ENCODE data around the gene DIAPH3.

The DIAPH3 gene

DNA sequence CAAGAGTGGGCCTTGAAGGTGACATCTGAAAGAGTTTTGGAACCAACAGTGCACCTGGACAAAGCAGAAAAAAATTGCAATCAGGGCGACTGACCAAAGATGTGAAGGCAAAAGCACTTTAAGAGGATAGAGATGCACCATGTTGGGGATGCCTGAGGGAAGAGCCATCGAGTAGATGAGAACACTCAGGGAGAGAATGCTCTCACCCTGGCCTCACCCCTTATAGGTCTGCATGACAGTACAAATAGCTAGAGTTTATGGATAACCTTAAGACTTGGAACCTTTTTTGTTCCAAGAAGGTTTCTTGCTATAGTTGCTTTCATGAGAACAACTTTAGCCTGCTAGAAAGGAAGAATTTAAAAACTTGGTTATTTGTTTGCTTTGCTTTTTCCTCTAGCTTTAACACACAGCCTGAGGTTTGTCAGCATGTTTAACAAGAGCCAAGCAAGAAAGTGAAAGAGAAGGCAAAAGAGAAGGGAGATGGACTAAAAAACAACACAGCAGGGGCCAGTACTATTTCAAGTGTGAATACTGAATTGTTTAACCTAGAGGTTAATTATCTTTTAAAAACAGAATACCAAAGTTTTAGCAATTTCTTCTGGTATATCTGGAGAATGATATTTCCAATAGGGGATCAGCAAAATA is 418.9 kb downstream of the DIAPH3 start:
- in situ Hi-C loops (cut with MboI; ENCODE audit: low sequenced_read_pairs, unreplicated experiment), result no loop called here
- TF ChIP-seq, protein P1, sequence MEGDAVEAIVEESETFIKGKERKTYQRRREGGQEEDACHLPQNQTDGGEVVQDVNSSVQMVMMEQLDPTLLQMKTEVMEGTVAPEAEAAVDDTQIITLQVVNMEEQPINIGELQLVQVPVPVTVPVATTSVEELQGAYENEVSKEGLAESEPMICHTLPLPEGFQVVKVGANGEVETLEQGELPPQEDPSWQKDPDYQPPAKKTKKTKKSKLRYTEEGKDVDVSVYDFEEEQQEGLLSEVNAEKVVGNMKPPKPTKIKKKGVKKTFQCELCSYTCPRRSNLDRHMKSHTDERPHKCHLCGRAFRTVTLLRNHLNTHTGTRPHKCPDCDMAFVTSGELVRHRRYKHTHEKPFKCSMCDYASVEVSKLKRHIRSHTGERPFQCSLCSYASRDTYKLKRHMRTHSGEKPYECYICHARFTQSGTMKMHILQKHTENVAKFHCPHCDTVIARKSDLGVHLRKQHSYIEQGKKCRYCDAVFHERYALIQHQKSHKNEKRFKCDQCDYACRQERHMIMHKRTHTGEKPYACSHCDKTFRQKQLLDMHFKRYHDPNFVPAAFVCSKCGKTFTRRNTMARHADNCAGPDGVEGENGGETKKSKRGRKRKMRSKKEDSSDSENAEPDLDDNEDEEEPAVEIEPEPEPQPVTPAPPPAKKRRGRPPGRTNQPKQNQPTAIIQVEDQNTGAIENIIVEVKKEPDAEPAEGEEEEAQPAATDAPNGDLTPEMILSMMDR (IDR thresholded peaks at IDR 0.05; ENCODE audit: borderline replicate concordance, control extremely low read depth, extremely low read depth, insufficient read depth, missing control alignments), result no peak
- DNase-seq (ENCODE audit: low spot score), result no peak

DNA sequence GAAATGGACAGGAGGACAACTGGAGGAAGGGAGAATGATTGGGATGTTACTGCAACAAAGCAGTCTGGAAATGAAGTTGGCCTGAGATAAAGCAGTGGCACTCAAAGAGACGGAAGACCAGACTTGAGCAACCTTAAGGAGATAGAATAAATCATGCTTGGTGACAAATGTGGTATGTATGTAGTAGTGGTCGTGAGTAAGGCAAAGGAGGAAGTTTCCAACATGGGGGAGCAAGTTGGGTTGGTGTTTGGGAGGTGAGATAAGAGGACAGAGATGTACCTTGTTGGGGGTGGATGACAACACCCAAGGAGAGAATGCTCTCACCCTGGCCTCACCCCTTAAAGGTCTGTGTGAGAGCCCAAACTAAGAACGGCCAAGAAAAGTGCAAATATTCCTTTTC is 420.5 kb downstream of the DIAPH3 start:
- in situ Hi-C loops (cut with MboI; ENCODE audit: low sequenced_read_pairs, unreplicated experiment), result no loop called here
- TF ChIP-seq, protein P1 (IDR thresholded peaks at IDR 0.05; ENCODE audit: borderline replicate concordance, control extremely low read depth, extremely low read depth, insufficient read depth, missing control alignments), result no peak
- DNase-seq (ENCODE audit: low spot score), result no peak

DNA sequence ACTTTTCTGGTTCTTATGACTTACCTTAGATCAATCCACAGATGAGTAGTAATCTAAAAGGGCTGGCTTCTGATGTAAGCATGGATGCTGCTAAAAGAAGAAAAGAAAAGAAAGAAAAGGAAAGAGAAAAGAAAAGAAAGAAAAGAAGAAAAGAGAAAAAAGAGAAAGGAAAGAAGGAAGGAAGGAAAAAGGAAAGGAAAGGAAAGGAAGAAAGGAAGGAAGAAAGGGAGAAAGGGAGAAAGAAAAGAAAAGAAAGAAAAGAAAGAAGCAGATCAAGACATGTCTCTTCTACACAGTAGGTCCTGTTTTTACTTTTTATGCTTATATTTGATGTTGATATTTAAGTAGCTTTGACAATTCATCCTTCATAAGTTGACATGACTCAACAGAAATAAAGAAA is 421.3 kb downstream of the DIAPH3 start:
- DNase-seq (ENCODE audit: low spot score), result no peak
- TF ChIP-seq, protein P1 (IDR thresholded peaks at IDR 0.05; ENCODE audit: borderline replicate concordance, control extremely low read depth, extremely low read depth, insufficient read depth, missing control alignments), result no peak
- in situ Hi-C loops (cut with MboI; ENCODE audit: low sequenced_read_pairs, unreplicated experiment), result no loop called here

DNA sequence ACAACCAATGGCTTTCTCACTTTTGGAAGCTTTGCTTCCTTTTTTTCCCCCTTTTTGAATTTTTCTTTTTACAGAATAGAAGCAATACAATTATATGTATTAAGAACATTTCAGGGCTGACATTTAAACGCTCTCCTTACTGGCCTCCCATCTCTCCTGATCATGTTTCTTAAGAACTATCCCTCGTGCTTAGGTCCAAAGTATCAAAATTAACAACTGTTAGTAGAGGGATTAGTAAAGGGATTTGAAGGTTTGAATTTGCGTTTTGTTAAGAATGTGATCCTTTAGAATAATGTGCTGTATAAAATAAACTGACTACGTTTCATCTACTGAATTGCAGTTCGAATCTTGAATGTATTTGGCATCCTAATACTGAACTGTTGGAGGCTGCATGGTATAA is 424.8 kb downstream of the DIAPH3 start:
- TF ChIP-seq, protein P1 (IDR thresholded peaks at IDR 0.05; ENCODE audit: borderline replicate concordance, control extremely low read depth, extremely low read depth, insufficient read depth, missing control alignments), result no peak
- no peak for DNase-seq (ENCODE audit: low spot score)
- in situ Hi-C loops (cut with MboI; ENCODE audit: low sequenced_read_pairs, unreplicated experiment), result no loop called here

DNA sequence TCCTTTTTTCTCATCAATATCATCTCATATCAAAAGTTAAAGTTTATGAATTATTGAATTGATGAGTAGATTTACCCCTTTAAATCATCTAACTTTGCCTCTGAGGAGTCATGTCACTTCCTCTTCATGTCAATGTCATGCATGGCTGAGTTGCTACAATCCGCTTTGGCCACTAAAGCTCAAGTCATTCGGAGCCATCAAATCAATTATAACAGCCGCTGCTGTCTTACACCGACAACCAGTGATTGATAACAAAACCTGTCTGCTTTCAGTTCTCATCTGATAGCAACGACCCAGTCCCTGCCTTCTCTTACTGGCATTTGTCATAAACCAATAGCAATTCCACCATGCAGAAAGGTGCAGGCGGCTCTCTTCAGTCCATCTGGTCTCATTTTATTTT is 429.3 kb downstream of the DIAPH3 start:
- in situ Hi-C loops (cut with MboI; ENCODE audit: low sequenced_read_pairs, unreplicated experiment), result no loop called here
- DNase-seq (ENCODE audit: low spot score), result peak; percentile 58
- TF ChIP-seq, protein P1 (IDR thresholded peaks at IDR 0.05; ENCODE audit: borderline replicate concordance, control extremely low read depth, extremely low read depth, insufficient read depth, missing control alignments), result no peak

DNA sequence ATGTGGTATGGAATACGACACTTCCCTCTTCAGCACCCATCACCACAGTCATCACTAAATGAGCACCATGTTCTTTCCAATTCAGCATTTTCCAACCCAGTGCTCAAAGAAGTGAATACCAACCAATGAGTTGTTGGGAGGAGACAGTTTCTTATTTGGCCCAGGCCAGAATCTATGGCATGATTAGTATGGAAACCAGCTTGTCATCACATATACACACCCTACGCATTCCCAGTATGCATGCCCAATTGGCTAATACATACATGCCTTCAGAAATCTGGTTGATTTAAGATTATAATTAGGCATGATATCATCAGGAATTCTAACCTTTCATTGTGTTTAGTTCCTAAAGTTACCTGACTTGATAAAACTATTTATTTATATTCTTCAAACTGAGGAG is 430.0 kb downstream of the DIAPH3 start:
- in situ Hi-C loops (cut with MboI; ENCODE audit: low sequenced_read_pairs, unreplicated experiment), result no loop called here
- DNase-seq (ENCODE audit: low spot score), result no peak

More for the DNA sequence above, 430.0 kb downstream of the DIAPH3 start:
- TF ChIP-seq, protein P1 (IDR thresholded peaks at IDR 0.05; ENCODE audit: borderline replicate concordance, control extremely low read depth, extremely low read depth, insufficient read depth, missing control alignments), result no peak

Data from GM13976 (cell line).